Stimulated activated naive CD8-positive, alpha-beta T cell treated with anti-CD3 and anti-CD28 coated beads, Interleukin-15, Interleukin-2, amounts not matched to agents 100 ng/mL and 50 ng/mL, for 24 hours (primary cell): ENCODE data around the gene MAP7D3.
A peak's percentile ranks its signal among the peaks of the same experiment; 100 is the strongest.
"Not testable (repeated sequence)": the region's sequence is repeated elsewhere in the genome, so short reads cannot be mapped to it uniquely, and the experiment has no call there.

ENCODE experiments used
- H3K27ac Mint-ChIP-seq: one replicate; pipeline ENCODE4 v1.8.0; 2021; ENCODE audit warnings: mild to moderate bottlenecking, mixed read lengths
- H3K27me3 Mint-ChIP-seq: one replicate; pipeline ENCODE4 v1.8.0; 2021; ENCODE audit warnings: mixed read lengths
- H3K36me3 Mint-ChIP-seq: one replicate; pipeline ENCODE4 v1.8.0; 2021; ENCODE audit warnings: low read depth, mixed read lengths
- H3K4me1 Mint-ChIP-seq: one replicate; pipeline ENCODE4 v1.8.0; 2021; ENCODE audit warnings: low read depth, mixed read lengths
- H3K4me3 Mint-ChIP-seq: one replicate; pipeline ENCODE4 v1.8.0; 2021; ENCODE audit warnings: mild to moderate bottlenecking, mixed read lengths
- H3K9me3 Mint-ChIP-seq: one replicate; pipeline ENCODE4 v1.8.0; 2021; ENCODE audit warnings: mixed read lengths

Gene MAP7D3

GRCh38 chrX:136262812-136263315 is 11.7 kb upstream of the MAP7D3 start:
- H3K27ac Mint-ChIP-seq: no peak overlapping the region
- no peaks in the 10 kb centered on the region for H3K36me3 Mint-ChIP-seq
- peaks cover 18% of the 10 kb centered on the region for H3K4me1 Mint-ChIP-seq
- no peaks in the 10 kb centered on the region for H3K27me3 Mint-ChIP-seq
- no peaks in the 10 kb centered on the region for H3K9me3 Mint-ChIP-seq
- no peak overlapping the region for H3K4me3 Mint-ChIP-seq

- Mint-ChIP-seq H3K9me3 (no peaks in the 10 kb centered on the region), H3K27ac (no peak overlapping the region), H3K27me3 (no peaks in the 10 kb centered on the region), H3K4me3 (no peak overlapping the region), H3K36me3 (no peaks in the 10 kb centered on the region), H3K4me1 (peaks cover 18% of the 10 kb centered on the region)
Measured at GRCh38 chrX:136262243-136262642, 11.0 kb upstream of the MAP7D3 start.

- H3K27me3 Mint-ChIP-seq: no peaks in the 10 kb centered on the region
- no peak overlapping the region for H3K27ac Mint-ChIP-seq
- H3K4me3 Mint-ChIP-seq: no peak overlapping the region
- H3K36me3 Mint-ChIP-seq: no peaks in the 10 kb centered on the region
- no peaks in the 10 kb centered on the region for H3K9me3 Mint-ChIP-seq
- peaks cover 18% of the 10 kb centered on the region for H3K4me1 Mint-ChIP-seq
Measured at GRCh38 chrX:136261321-136261720, 10.1 kb upstream of the MAP7D3 start.

- Mint-ChIP-seq H3K27ac (no peak overlapping the region), H3K4me3 (no peak overlapping the region), H3K27me3 (no peaks in the 10 kb centered on the region), H3K36me3 (no peaks in the 10 kb centered on the region), H3K9me3 (no peaks in the 10 kb centered on the region), H3K4me1 (peaks cover 18% of the 10 kb centered on the region)
Measured at GRCh38 chrX:136260776-136261175, 9.6 kb upstream of the MAP7D3 start.

- H3K36me3 Mint-ChIP-seq: no peaks in the 10 kb centered on the region
- peaks cover 18% of the 10 kb centered on the region for H3K4me1 Mint-ChIP-seq
- no peak overlapping the region for H3K4me3 Mint-ChIP-seq
- peak overlapping the region; percentile 77 for H3K27ac Mint-ChIP-seq
- H3K27me3 Mint-ChIP-seq: no peaks in the 10 kb centered on the region
- H3K9me3 Mint-ChIP-seq: no peaks in the 10 kb centered on the region
Measured at GRCh38 chrX:136259543-136259942, 8.3 kb upstream of the MAP7D3 start.

GRCh38 chrX:136258951-136259350 is 7.8 kb upstream of the MAP7D3 start:
- H3K27ac Mint-ChIP-seq: no peak overlapping the region
- no peaks in the 10 kb centered on the region for H3K9me3 Mint-ChIP-seq
- no peaks in the 10 kb centered on the region for H3K36me3 Mint-ChIP-seq
- peaks cover 18% of the 10 kb centered on the region for H3K4me1 Mint-ChIP-seq
- no peaks in the 10 kb centered on the region for H3K27me3 Mint-ChIP-seq
- H3K4me3 Mint-ChIP-seq: no peak overlapping the region

GRCh38 chrX:136256026-136256425 is 4.8 kb upstream of the MAP7D3 start:
- Mint-ChIP-seq H3K9me3 (no peaks in the 10 kb centered on the region), H3K36me3 (no peaks in the 10 kb centered on the region), H3K27ac (no peak overlapping the region), H3K4me3 (no peak overlapping the region), H3K27me3 (no peaks in the 10 kb centered on the region), H3K4me1 (peaks cover 22% of the 10 kb centered on the region)

- Mint-ChIP-seq H3K4me1 (peaks cover 19% of the 10 kb centered on the region), H3K4me3 (no peak overlapping the region), H3K9me3 (no peaks in the 10 kb centered on the region), H3K36me3 (no peaks in the 10 kb centered on the region), H3K27ac (no peak overlapping the region), H3K27me3 (no peaks in the 10 kb centered on the region)
Measured at GRCh38 chrX:136255541-136255940, 4.3 kb upstream of the MAP7D3 start.

- Mint-ChIP-seq H3K4me3 (peak overlapping the region; percentile 87), H3K36me3 (peaks cover 6% of the 10 kb centered on the region), H3K4me1 (peaks cover 15% of the 10 kb centered on the region), H3K9me3 (no peaks in the 10 kb centered on the region), H3K27me3 (no peaks in the 10 kb centered on the region), H3K27ac (peak overlapping the region; percentile 61)
Measured at GRCh38 chrX:136250191-136251040, 784 bp downstream of the MAP7D3 start.

- Mint-ChIP-seq H3K4me3 (no peak overlapping the region), H3K9me3 (no peaks in the 10 kb centered on the region), H3K27me3 (no peaks in the 10 kb centered on the region), H3K36me3 (peaks cover 40% of the 10 kb centered on the region), H3K4me1 (peaks cover 11% of the 10 kb centered on the region), H3K27ac (no peak overlapping the region)
Measured at GRCh38 chrX:136246201-136246600, 5.0 kb downstream of the MAP7D3 start.

- H3K27me3 Mint-ChIP-seq, H3K27ac Mint-ChIP-seq: not testable (repeated sequence)
Measured at GRCh38 chrX:136237849-136238248, 13.4 kb downstream of the MAP7D3 start.

GRCh38 chrX:136237074-136237473 is 14.1 kb downstream of the MAP7D3 start:
- no peaks in the 10 kb centered on the region for H3K9me3 Mint-ChIP-seq
- H3K27ac Mint-ChIP-seq: no peak overlapping the region
- H3K4me3 Mint-ChIP-seq: no peak overlapping the region
- no peaks in the 10 kb centered on the region for H3K27me3 Mint-ChIP-seq
- peaks cover 57% of the 10 kb centered on the region for H3K36me3 Mint-ChIP-seq
- no peaks in the 10 kb centered on the region for H3K4me1 Mint-ChIP-seq

More at GRCh38 chrX:136237849-136238248, 13.4 kb downstream of the MAP7D3 start:
- not testable (repeated sequence) for H3K9me3 Mint-ChIP-seq, H3K4me1 Mint-ChIP-seq, H3K4me3 Mint-ChIP-seq
- peaks cover 58% of the 10 kb centered on the region for H3K36me3 Mint-ChIP-seq

GRCh38 chrX:136228839-136229207 is 22.4 kb downstream of the MAP7D3 start:
- Mint-ChIP-seq H3K4me1 (peaks cover 24% of the 10 kb centered on the region), H3K27ac (no peak overlapping the region), H3K9me3 (no peaks in the 10 kb centered on the region), H3K27me3 (no peaks in the 10 kb centered on the region), H3K36me3 (peaks cover 50% of the 10 kb centered on the region), H3K4me3 (no peak overlapping the region)

GRCh38 chrX:136227948-136228838 is 23.0 kb downstream of the MAP7D3 start:
- Mint-ChIP-seq H3K4me1 (peaks cover 24% of the 10 kb centered on the region), H3K27ac (no peak overlapping the region), H3K9me3 (no peaks in the 10 kb centered on the region), H3K27me3 (no peaks in the 10 kb centered on the region), H3K4me3 (no peak overlapping the region), H3K36me3 (peaks cover 50% of the 10 kb centered on the region)

GRCh38 chrX:136227074-136227473 is 24.1 kb downstream of the MAP7D3 start:
- peak overlapping the region; percentile 27 for H3K27ac Mint-ChIP-seq
- peaks cover 46% of the 10 kb centered on the region for H3K36me3 Mint-ChIP-seq
- H3K4me3 Mint-ChIP-seq: no peak overlapping the region
- H3K27me3 Mint-ChIP-seq: no peaks in the 10 kb centered on the region
- H3K4me1 Mint-ChIP-seq: peaks cover 24% of the 10 kb centered on the region
- H3K9me3 Mint-ChIP-seq: no peaks in the 10 kb centered on the region
